HG02981 (cell line): ENCODE data around the gene TUBG2.
A peak's percentile ranks its signal among the peaks of the same experiment; 100 is the strongest.
"Not testable (repeated sequence)": the region's sequence is repeated elsewhere in the genome, so short reads cannot be mapped to it uniquely, and the experiment has no call there.

Experiments
- ATAC-seq: cut with Tn5 transposase; IDR thresholded peaks from one replicate; pipeline ENCODE4 v1.9.1; 2021; ENCODE audit warnings: mild to moderate bottlenecking, moderate library complexity; ENCODE audit not compliant: unreplicated experiment

The TUBG2 gene

GRCh38 chr17:42653179-42654124, 5.6 kb upstream of the TUBG2 start:
- no peak for ATAC-seq

DNA sequence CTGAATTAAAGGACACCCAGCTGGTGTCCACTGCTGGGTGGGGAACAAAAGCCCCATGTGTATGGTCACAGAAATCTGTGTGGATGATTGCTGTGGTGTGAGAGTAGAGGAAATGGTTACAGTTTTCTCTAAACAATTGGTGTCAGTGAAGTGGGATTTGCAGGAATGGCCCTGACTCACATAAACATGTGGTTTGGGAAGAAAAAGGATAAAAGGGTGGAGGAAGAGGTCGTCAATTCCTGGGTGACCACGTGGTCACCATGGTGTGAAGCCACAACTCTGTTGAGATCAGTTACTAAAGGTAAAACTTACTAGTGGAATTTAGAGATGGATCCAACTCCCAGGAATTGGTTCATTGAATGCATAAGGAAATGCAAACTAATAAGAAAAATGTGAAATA, 3.6 kb upstream of the TUBG2 start:
- peak; percentile 9 for ATAC-seq

- no peak for ATAC-seq
These were observed 1.1 kb upstream of the TUBG2 start for GRCh38 chr17:42657824-42658588.

DNA sequence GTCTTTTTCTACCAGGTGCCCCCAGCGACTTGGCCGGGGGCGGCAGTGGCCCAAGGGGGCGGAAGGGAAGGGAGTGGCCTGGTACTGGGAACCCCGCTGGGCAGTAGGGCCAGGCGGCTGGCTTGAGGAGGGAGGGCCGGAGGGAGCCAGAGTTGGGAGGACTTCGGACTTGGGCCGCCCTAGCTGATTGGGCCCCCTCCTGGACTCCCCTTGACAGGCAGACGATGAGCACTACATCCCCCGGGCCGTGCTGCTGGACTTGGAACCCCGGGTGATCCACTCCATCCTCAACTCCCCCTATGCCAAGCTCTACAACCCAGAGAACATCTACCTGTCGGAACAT, 819 bp downstream of the TUBG2 start:
- not testable (repeated sequence) for ATAC-seq

- no peak for ATAC-seq
These were observed 1.7 kb downstream of the TUBG2 start for GRCh38 chr17:42660692-42661345.

GRCh38 chr17:42665581-42666001, 6.5 kb downstream of the TUBG2 start:
- no peak for ATAC-seq

- not testable (repeated sequence) for ATAC-seq
These were observed 7.0 kb downstream of the TUBG2 start for GRCh38 chr17:42666126-42666525.

- ATAC-seq, result no peak
These were observed 8.2 kb downstream of the TUBG2 start for GRCh38 chr17:42667088-42667951.

DNA sequence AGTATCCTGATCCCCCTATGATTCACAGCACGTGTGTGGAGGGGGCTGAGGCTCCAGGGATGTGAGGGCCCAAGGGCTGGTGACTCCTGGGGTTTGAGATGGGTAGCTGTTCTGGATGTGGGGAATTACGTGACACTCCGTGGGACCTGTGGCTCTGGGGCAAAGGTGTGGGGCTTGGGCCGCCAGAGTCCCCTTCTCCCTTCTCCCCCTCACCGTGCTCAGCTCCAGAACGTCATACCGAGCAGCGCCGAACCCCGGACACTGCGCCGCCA, 10.6 kb downstream of the TUBG2 start:
- ATAC-seq, result no peak

DNA sequence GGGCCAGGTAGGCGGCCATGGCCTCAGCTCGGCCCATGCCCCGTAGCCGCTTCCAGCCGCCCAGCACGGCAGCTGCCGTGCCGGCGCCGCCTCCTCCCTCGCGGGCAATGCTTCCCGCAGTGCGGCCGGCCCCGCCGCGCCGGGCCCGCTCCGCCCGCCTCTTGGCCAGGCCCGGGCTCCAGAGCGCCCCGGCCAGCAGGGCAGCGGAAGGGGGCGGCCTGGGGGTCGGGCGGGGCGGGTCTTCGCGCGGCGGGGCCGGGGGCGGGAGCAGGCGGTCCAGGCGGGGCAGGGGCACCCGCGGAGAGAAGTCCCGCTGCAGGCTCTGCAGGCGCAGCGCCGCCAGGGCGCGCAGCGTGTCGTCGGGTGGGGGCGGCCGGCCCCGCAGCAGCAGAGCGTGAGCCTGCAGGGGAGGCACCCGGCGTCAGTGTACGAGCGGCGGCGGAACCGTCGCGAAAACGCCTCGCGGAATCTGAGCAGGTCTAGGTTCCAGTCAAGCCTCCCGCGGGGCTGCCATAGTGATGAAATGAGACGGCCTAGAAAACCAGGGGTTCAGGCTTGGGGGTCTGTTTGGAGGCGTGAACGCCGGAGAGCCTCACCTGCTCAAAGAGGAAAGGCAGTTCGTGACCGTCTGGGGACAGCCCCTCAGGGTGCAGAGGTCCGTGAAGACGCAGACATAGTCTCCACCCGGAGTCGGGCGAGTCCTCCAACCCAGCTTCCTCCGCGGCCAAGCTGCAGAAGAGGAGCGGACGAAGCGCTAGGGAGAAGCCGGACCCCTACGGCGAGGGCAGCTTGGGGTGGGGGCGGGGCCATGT, 11.1 kb downstream of the TUBG2 start:
- no peak for ATAC-seq

DNA sequence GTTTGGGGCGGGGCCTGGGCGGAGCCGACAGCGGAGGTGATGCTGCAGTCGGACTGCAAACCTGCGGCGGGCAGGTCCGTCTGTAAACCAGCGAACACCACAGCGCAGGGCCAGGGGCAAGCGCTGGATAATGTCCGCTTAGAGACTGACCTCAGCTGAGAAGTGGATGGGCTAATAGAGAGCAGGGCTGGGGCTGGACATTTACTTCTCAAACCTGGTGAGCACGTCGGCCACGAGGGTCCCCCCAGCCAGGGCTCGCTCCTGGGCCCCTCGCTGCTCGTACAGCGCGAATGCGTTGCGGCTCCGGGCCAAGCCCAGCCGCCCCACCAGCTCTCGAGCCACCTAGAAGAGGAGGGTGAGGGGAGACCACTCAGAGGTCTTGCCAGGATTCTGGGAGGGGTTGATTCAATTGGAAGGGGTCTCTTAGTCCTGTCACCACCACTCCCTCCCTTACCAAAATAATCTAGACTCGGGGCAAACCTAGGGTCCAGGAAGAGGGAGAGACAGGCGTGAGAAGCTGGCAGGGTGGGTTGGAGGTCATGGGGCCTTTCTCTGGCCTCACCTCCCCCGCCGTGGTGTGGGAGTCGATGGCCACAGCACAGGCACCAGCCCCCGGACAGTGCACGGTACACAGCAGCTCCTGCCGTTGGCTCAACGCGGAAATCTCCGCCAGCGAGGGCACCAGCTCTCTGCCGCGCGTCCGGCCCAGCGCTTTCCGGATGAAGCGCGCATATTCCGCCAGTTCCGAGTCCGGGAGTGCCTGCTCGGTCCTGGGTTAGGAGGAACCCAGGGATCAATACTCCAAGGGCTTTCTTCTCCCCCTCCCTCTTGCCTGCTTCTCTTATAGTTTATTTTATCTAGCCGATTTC, 11.9 kb downstream of the TUBG2 start:
- ATAC-seq, result no peak

DNA sequence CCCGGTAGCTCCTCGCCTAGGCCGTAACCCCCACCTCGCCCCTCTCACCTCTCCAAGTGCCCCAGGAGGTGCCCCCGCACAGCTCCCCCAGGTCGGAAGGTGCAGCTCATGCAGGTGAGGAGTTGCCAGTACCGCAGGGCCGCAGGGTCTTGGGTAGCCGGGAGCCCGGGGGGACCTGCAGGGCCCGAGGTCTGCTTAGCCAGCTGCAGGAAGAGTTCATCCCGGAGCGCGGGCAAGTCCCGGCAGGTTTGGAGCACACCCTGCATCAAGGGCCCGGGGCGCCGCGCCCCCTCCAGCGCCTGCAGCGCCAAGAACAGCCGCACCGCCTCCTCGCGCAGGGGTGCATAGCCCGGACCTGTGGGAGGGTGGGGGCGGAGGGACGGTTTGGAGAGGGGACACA, 13.0 kb downstream of the TUBG2 start:
- ATAC-seq, result no peak

DNA sequence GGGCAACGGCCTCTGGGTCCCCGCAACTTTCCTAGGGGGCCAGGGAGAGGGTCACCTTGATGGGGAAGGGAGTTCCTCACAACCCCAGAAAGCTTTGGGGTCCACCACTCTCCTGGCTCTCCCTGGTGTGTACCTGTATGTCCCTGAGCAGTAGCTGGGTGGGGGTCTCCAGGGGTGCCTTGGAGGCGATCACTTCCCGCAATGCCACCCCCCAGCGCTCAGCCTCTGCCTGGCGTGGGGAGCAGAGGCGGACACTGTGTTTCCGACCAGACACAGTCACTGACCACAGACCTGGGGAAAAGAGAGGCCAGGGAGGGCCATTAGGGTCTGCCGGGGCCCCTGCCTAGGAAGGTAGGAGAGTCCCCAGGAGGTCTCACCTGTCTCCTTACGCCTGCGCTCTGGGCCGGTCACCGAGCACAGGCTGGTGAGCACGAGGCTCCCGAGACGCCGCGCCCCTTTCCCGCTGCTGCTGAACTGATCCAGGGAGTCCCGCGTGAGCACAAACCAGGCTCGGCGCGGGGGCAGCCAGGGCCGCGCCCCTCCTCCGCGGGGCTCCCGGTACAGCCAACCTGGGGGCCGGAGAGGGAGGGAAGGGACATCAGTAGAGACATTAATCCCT, 14.3 kb downstream of the TUBG2 start:
- no peak for ATAC-seq

- no peak for ATAC-seq
These were observed 15.0 kb downstream of the TUBG2 start for GRCh38 chr17:42673885-42674754.

DNA sequence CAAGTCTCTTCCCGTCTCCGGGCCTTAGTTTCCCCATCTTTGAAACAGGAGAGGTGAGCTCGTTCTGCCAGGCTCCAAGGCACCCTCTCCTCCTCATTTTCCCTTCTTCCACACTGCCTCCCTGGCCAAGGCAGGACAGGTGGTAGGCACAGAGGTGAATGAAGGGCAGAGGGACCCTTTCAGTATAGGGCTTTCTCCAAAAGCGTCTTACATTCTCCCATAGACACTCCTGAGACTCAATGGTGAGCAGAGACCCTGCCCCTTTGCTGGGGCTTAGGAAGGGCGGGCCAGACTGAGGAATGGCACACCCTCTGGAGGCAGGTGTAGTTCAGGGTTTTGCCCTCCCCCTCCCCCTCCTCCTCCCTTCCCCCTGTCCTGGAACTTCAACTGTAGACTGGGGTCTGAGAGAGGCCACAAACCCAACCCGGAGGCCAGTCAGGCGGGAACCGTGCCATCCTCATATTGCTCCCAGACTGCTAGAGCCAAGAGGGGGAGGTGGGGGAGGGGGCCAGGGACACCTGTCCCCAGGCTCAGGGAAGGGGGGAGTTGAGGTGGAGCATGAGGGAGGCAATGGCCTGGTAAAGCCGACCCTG, 15.8 kb downstream of the TUBG2 start:
- no peak for ATAC-seq

GRCh38 chr17:42675348-42675964, 16.4 kb downstream of the TUBG2 start:
- ATAC-seq, result no peak

GRCh38 chr17:42675965-42676423, 16.9 kb downstream of the TUBG2 start:
- no peak for ATAC-seq
